IMR-90 (cell line): ENCODE data around the gene DRD3. TPM values are rescaled to one million over a fixed set of nuclear protein-coding genes. Genes with fewer than 3 reads are reported as not detected.

ENCODE experiments used
- ATAC-seq: fragments of 200-7000 bp; cut with Tn5 transposase; 2 replicates; pipeline ENCODE4 v1.9.1; 2020; ENCODE audit warnings: low read depth, mild to moderate bottlenecking, moderate library complexity
- BruUV-seq: library from RNA; stranded (reverse); fragments of 400-500 nt; replicated peaks from 2 replicates; lab custom pipeline; 2021; lab: Mats Ljungman, UMichigan
- CTCF ChIA-PET: fragments of 300-600 bp; formaldehyde crosslinking; extraction: SDS; loops from one replicate; lab custom pipeline; 2021; ENCODE audit warnings: antibody characterized with exemption; lab: Yijun Ruan, JAX
- POLR2A ChIA-PET: fragments of 300-600 bp; sonication (Branson Sonifier 250); formaldehyde crosslinking; loops from one replicate; lab custom pipeline; 2022; ENCODE audit warnings: antibody characterized with exemption; ENCODE audit not compliant: unreplicated experiment; lab: Charles Lee
- DNase-seq: peaks from one replicate; pipeline ENCODE4 v3.0.0; 2013
- H2AFZ ChIP-seq: replicated peaks from 2 replicates; pipeline ENCODE3; 2013; ENCODE audit warnings: low read length, mild to moderate bottlenecking; ENCODE audit not compliant: poor library complexity
- H2AK5ac ChIP-seq: 2 replicates; pipeline ENCODE4 v1.6.1; 2013; ENCODE audit warnings: low read depth, low read length, inconsistent platforms
- H2AK9ac ChIP-seq: replicated peaks from 2 replicates; pipeline ENCODE3; 2013; ENCODE audit warnings: mild to moderate bottlenecking, low read depth, low read length, moderate library complexity; ENCODE audit not compliant: poor library complexity
- H2BK120ac ChIP-seq: 2 replicates; pipeline ENCODE4 v1.6.1; 2013; ENCODE audit warnings: low read depth, low read length, inconsistent platforms
- H2BK15ac ChIP-seq: 3 replicates; pipeline ENCODE4 v1.6.1; 2013; ENCODE audit warnings: low read depth, low read length, inconsistent platforms
- H2BK20ac ChIP-seq: 2 replicates; pipeline ENCODE4 v1.6.1; 2013; ENCODE audit warnings: low read depth, mild to moderate bottlenecking, inconsistent platforms, low read length, moderate library complexity
- H2BK5ac ChIP-seq: 2 replicates; pipeline ENCODE4 v1.6.1; 2013; ENCODE audit warnings: mild to moderate bottlenecking, low read depth, low read length, inconsistent platforms; ENCODE audit not compliant: poor library complexity, severe bottlenecking
- H3K14ac ChIP-seq: replicated peaks from 2 replicates; pipeline ENCODE4 v1.6.1; 2013; ENCODE audit warnings: low read depth, low read length, inconsistent platforms
- H3K18ac ChIP-seq: 2 replicates; pipeline ENCODE4 v1.6.1; 2013; ENCODE audit warnings: low read depth, low read length, control low read depth
- H3K23ac ChIP-seq: 2 replicates; pipeline ENCODE4 v1.6.1; 2013; ENCODE audit warnings: low read depth, low read length, inconsistent platforms
- H3K27ac ChIP-seq: 2 replicates; pipeline ENCODE4 v1.5.1; 2013; ENCODE audit warnings: mild to moderate bottlenecking, control low read depth, low read length; ENCODE audit not compliant: insufficient read depth
- H3K27me3 ChIP-seq: 2 replicates; pipeline ENCODE4 v1.6.1; 2013; ENCODE audit warnings: low read length; ENCODE audit not compliant: control insufficient read depth, insufficient read depth
- H3K36me3 ChIP-seq: 2 replicates; pipeline ENCODE4 v1.6.1; 2013; ENCODE audit warnings: low read length, mixed read lengths; ENCODE audit not compliant: control insufficient read depth, insufficient read depth
- H3K4ac ChIP-seq: 2 replicates; pipeline ENCODE4 v1.6.1; 2013; ENCODE audit warnings: low read depth, low read length, inconsistent platforms
- H3K4me1 ChIP-seq: 2 replicates; pipeline ENCODE4 v1.6.1; 2013; ENCODE audit warnings: low read length, mixed read lengths; ENCODE audit not compliant: control insufficient read depth, insufficient read depth
- H3K4me2 ChIP-seq: 2 replicates; pipeline ENCODE4 v1.6.1; 2013; ENCODE audit warnings: low read depth, mild to moderate bottlenecking, control low read depth, low read length, moderate library complexity
- H3K4me3 ChIP-seq: 2 replicates; pipeline ENCODE4 v1.5.1; 2013; ENCODE audit warnings: low read depth, mild to moderate bottlenecking, control low read depth, low read length, moderate library complexity; ENCODE audit not compliant: insufficient read depth
- H3K56ac ChIP-seq: 2 replicates; pipeline ENCODE4 v1.6.1; 2013; ENCODE audit warnings: low read length, inconsistent platforms; ENCODE audit not compliant: insufficient read depth; ENCODE audit errors: extremely low read depth
- H3K79me1 ChIP-seq, 2 experiments: 2 replicates each; pipeline ENCODE4 v1.6.1; 2013; ENCODE audit warnings: low read length in 2 of 2, inconsistent platforms in 1 of 2, low read depth in 1 of 2
- H3K9ac ChIP-seq: 2 replicates; pipeline ENCODE4 v1.6.1; 2013; ENCODE audit warnings: low read depth, low read length, control low read depth
- H3K9me1 ChIP-seq: 2 replicates; pipeline ENCODE4 v1.6.1; 2013; ENCODE audit warnings: low read length, inconsistent platforms; ENCODE audit not compliant: insufficient read depth
- H3K9me3 ChIP-seq: 2 replicates; pipeline ENCODE4 v1.6.1; 2013; ENCODE audit warnings: low read length; ENCODE audit not compliant: control insufficient read depth, insufficient read depth
- H4K20me1 ChIP-seq: 2 replicates; pipeline ENCODE4 v1.6.1; 2013; ENCODE audit warnings: low read length, inconsistent platforms; ENCODE audit not compliant: insufficient read depth
- H4K5ac ChIP-seq: 2 replicates; pipeline ENCODE4 v1.6.1; 2013; ENCODE audit warnings: mild to moderate bottlenecking, low read depth, low read length, control low read depth
- H4K8ac ChIP-seq, 2 experiments: 2 replicates each; pipeline ENCODE4 v1.6.1; 2013; ENCODE audit warnings: low read depth in 2 of 2, low read length in 2 of 2, control low read depth in 1 of 2, inconsistent platforms in 1 of 2
- H4K91ac ChIP-seq: 2 replicates; pipeline ENCODE4 v1.6.1; 2013; ENCODE audit warnings: low read depth, low read length, inconsistent platforms; ENCODE audit not compliant: insufficient read depth
- CEBPB ChIP-seq: IDR thresholded peaks from 2 replicates; pipeline ENCODE4 v1.6.1; 2012; ENCODE audit warnings: low read depth, low read length, improper control_type of control experiment
- CHD1 ChIP-seq: IDR thresholded peaks from 2 replicates; pipeline ENCODE4 v1.6.1; 2012; ENCODE audit warnings: low read depth, low read length, improper control_type of control experiment
- CTCF ChIP-seq: conservative IDR thresholded peaks from 2 replicates; pipeline ENCODE4 v1.5.1; 2012; ENCODE audit warnings: mild to moderate bottlenecking, low read depth, low read length, improper control_type of control experiment
- ELK1 ChIP-seq: fragments of 150-350 bp; IDR thresholded peaks from 2 replicates; pipeline ENCODE4 v1.6.1; 2016; ENCODE audit warnings: low read depth, mild to moderate bottlenecking, low read length, moderate library complexity, borderline replicate concordance
- FOS ChIP-seq: fragments of 150-350 bp; IDR thresholded peaks from 2 replicates; pipeline ENCODE4 v1.6.1; 2016; ENCODE audit warnings: low read depth, low read length
- NFE2L2 ChIP-seq: fragments of 150-350 bp; IDR thresholded peaks from 2 replicates; pipeline ENCODE4 v1.6.1; 2016; ENCODE audit warnings: low read depth, mild to moderate bottlenecking, low read length
- POLR2A ChIP-seq: IDR thresholded peaks from 2 replicates; pipeline ENCODE4 v1.6.1; 2012; ENCODE audit warnings: mild to moderate bottlenecking, low read depth, low read length
- RAD21 ChIP-seq: IDR thresholded peaks from 2 replicates; pipeline ENCODE4 v1.6.1; 2012; ENCODE audit warnings: low read length, improper control_type of control experiment
- RCOR1 ChIP-seq: IDR thresholded peaks from 2 replicates; pipeline ENCODE4 v1.6.1; 2012; ENCODE audit warnings: mild to moderate bottlenecking, low read length, improper control_type of control experiment; ENCODE audit not compliant: insufficient replicate concordance
- RFX5 ChIP-seq: IDR thresholded peaks from 2 replicates; pipeline ENCODE4 v1.8.0; 2012; ENCODE audit warnings: low read depth, mild to moderate bottlenecking, low read length, moderate library complexity
- SMC3 ChIP-seq: fragments of 150-350 bp; IDR thresholded peaks from 2 replicates; pipeline ENCODE4 v1.6.1; 2016; ENCODE audit warnings: low read depth, mild to moderate bottlenecking, antibody characterized with exemption, low read length, moderate library complexity
- WGBS, 2 experiments: methylation state at CpG; one replicate each; pipeline versions ENCODE4 v1.1.5 to v1.1.7; 2013; ENCODE audit warnings: missing lambda C conversion rate in 2 of 2; ENCODE audit not compliant: insufficient read length in 1 of 2; ENCODE audit errors: extremely low coverage in 2 of 2; 5-methylcytosine and 5-hydroxymethylcytosine counted together
- dilution Hi-C: fragments of 300-500 bp; cut with HindIII; formaldehyde crosslinking; loops from one replicate; pipeline ENCODE4 v1.14.3; 2018; ENCODE audit warnings: low sequenced_read_pairs; ENCODE audit not compliant: unreplicated experiment
- in situ Hi-C: fragments of 300-500 bp; cut with MboI; formaldehyde crosslinking; loops from 3 replicates; pipeline ENCODE4 v1.14.3; 2019; ENCODE audit warnings: low sequenced_read_pairs, inconsistent platforms, mixed read lengths
- intact Hi-C: fragments of 100-400 bp; cut with micrococcal nuclease; formaldehyde crosslinking; loops from 2 replicates; pipeline ENCODE4 v1.10.0; 2022
- polyA plus RNA-seq, 3 experiments: library from polyadenylated mRNA; depleted of rRNA; stranded (reverse); fragments of >200 nt; gene quantifications; 2 replicates each; pipeline ENCODE4 v1.2.3, GENCODE V29; 2012; ENCODE audit warnings: low replicate concordance in 1 of 3
- total RNA-seq: library from RNA; depleted of rRNA; stranded (reverse); fragments of >200 nt; gene quantifications from 2 replicates; pipeline ENCODE4 v1.2.3, GENCODE V29; 2012

The DRD3 gene
- total and polyA plus RNA-seq, 2 of the 4 experiments (the other 2 are of a cell fraction), result not detected

- H3K4me2 ChIP-seq, result no peak overlapping the region
- H2AFZ ChIP-seq, result no peak overlapping the region
- TF ChIP-seq CTCF (no peak), CHD1 (no peak), RAD21 (no peak), CEBPB (no peak), RCOR1 (no peak), FOS (no peak), SMC3 (no peak), NFE2L2 (no peak), RFX5 (no peak), ELK1 (no peak), POLR2A (no peak)
Measured at GRCh38 chr3:114212646-114213045, 33.8 kb upstream of the DRD3 start.

More at GRCh38 chr3:114212646-114213045, 33.8 kb upstream of the DRD3 start:
- Histone ChIP-seq H3K27ac (no peak overlapping the region), H3K4ac (no peak overlapping the region), H4K91ac (no peak overlapping the region), H3K9me3 (no peaks in the 10 kb centered on the region), H3K56ac (no peak overlapping the region), H3K14ac (no peak overlapping the region), H3K4me1 (no peaks in the 10 kb centered on the region), H4K5ac (no peak overlapping the region), H3K27me3 (peaks cover 10% of the 10 kb centered on the region), H4K20me1 (no peaks in the 10 kb centered on the region), H2BK5ac (no peak overlapping the region), H2AK9ac (no peak overlapping the region), H2BK20ac (no peak overlapping the region), H2BK15ac (no peak overlapping the region), H3K18ac (no peak overlapping the region), H3K9me1 (no peaks in the 10 kb centered on the region), H2AK5ac (no peak overlapping the region; the same call in 1 of the 2 replicates), H4K8ac (no peak overlapping the region), H2BK120ac (no peak overlapping the region), H3K9ac (no peak overlapping the region), H3K23ac (no peak overlapping the region), H3K36me3 (no peaks in the 10 kb centered on the region), H3K79me1 (no peaks in the 10 kb centered on the region), H3K4me3 (no peak overlapping the region)
- intact Hi-C loops (no loop called here), dilution Hi-C loops (no loop called here), in situ Hi-C loops (no loop called here)
- POLR2A ChIA-PET, result no interaction called here
- CTCF ChIA-PET, result interaction anchor here (1.0 kb wide), 1 partner anchor 10 kb away, joined by 4 read pairs; no protein-coding TSS in a partner anchor
- ATAC-seq (no peak), DNase-seq (no peak)
- no CpG with 5 or more reads among the region's 4 CpGs for WGBS, 2 experiments
- no TSS peak for BruUV-seq
